NCI-H1436 (cell line): ENCODE data around the gene C1R.

Experiments used
- DNase-seq: peaks from one replicate; lab custom pipeline; 2025; lab: John Stamatoyannopoulos, UW

C1R gene

GRCh38 chr12:7099290-7099996 lies 7.2 kb upstream of the C1R start:
- no peak for DNase-seq

GRCh38 chr12:7096979-7097378 lies 4.7 kb upstream of the C1R start:
- DNase-seq: no peak

GRCh38 chr12:7096006-7096932 lies 4.0 kb upstream of the C1R start:
- DNase-seq: no peak

- DNase-seq: no peak
Observed at GRCh38 chr12:7093892-7094291, 1.6 kb upstream of the C1R start.

GRCh38 chr12:7093486-7093885 lies 1.2 kb upstream of the C1R start:
- no peak for DNase-seq

DNA sequence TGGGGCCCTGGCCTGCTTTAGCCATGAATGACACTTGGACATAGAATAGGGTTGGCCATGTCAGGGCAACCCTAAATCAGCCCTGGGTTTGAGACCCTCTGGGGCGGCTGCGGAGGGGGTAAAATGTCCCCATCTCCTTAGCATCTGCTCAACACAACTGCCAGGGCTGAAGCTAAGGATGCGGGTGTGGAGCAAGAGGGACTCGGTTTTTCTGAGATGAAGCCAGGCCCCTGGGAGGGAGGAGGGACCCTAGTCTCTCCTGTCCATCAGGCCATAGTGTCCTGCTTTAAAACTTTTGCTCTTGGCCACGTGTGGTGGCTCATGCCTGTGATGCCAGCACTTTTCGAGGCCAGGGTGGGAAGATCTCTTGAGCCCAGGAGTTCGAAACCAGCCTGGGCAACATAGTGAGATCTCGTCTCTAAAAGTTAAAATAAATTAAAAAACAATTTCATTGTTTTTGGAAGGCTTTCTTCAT lies 778 bp upstream of the C1R start:
- no peak for DNase-seq

GRCh38 chr12:7091660-7092228 lies 501 bp downstream of the C1R start:
- DNase-seq: no peak

GRCh38 chr12:7091171-7091570 lies 1.1 kb downstream of the C1R start:
- DNase-seq: no peak

GRCh38 chr12:7090222-7090998 lies 1.8 kb downstream of the C1R start:
- no peak for DNase-seq

DNA sequence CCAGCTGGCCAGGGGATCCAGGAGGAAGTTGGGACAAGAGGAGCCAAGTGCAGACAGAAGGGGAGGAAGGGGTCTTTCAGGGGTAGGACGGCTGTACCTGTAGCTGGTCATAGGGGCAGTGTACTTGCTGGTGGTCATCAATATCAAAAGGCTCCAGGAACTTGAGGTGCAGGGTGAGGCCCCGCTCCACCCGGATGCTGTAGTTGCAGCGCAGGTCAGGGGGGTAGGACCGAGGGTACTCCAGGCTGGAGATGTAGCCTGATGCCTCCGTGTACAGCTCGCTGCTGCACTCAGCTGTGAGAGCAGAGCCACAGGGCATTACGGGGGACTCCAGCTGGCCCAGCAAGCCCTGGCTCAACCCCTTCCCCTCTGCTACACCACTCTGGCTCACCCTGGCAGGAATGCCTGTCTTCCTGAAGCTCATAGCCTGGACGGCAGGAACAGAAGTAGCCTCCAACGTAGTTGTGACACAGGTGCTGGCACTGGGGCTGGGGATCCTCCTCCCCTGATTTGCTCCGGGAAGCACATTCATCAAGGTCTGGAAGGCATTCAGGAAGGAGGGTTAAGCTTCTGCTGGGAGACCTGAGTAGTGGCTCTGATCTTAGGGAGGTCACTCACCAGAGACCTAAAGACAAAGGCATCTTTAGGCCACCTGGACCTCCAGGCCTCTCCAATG lies 2.9 kb downstream of the C1R start:
- DNase-seq: no peak

DNA sequence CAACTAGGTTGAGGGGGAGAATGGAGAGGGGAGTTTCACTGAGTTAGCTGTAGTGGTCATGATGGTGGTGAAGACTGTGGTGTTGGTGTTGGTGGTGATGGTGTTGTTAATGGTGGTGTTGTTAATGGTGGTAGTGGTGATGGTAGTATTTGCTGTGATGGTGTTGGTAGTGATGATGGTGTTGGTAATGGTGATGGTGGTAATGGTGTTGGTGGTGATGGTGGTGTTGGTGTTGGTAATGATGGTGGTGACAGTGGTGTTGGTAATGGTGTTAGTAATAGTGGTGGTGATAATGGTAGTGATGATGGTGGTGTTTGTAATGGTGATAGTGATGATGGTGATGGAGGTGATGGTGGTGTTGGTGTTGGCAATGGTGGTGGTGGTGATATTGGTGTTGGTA lies 9.1 kb downstream of the C1R start:
- DNase-seq: no peak

DNA sequence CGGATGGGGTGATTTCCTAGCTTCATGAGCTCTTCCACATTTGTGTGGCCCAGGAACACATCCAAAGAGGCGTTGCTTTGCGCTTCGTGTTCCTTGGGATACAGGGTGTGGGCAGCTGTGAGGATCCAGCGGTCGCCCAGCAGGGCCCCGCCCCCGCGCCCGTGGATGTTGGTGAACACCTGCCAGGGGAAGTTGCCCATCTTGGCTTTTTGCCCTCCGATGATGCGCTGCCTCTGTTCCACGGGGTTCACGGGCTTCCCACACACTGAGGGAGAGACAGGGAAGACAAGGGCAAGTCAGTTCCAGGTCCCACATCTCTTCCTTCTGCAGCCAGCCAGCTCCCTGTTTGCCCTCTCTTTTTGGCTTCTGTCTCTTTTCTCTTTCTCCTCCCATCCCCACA lies 11.2 kb downstream of the C1R start:
- no peak for DNase-seq

- DNase-seq: no peak
Observed at GRCh38 chr12:7079826-7080125, 12.5 kb downstream of the C1R start.

GRCh38 chr12:7078163-7078562 lies 14.1 kb downstream of the C1R start:
- no peak for DNase-seq

DNA sequence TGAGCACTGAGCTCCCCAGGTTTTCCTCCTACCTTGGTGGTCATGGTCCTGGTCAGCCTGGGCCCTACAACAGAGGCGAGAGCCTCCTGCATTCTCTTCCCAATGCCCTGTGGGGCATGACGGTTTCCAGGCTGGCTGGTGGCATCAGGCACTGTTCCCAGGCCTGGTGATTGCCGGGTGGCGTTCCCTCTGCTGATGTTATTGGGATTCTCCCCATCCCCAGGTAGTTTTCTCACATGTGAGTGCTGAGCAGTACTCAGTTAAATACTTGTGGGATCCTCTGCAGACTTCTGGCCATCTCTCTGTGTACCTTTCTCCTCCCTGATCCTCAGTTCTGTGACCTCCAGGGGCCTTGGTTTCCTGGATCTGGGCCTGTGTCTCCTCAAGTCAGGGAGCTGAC lies 15.8 kb downstream of the C1R start:
- no peak for DNase-seq

DNA sequence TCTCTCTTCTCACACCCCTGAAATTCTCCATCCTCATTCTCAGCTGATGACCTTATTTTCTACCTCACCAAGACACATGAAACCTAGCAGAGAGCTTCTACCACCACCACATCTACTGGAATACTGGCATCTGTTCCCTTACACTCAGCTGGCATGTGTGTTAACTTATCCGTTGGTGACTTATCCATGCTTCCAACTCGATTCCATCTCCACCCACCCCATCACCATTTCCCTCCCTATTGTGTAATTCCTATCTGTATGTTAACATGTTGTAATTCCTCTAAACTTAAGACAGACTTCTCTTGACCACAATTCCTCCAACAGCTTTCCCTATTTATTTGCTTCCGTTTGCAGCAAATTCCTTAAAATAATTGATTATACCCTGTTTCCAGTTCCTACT lies 16.3 kb downstream of the C1R start:
- no peak for DNase-seq

DNA sequence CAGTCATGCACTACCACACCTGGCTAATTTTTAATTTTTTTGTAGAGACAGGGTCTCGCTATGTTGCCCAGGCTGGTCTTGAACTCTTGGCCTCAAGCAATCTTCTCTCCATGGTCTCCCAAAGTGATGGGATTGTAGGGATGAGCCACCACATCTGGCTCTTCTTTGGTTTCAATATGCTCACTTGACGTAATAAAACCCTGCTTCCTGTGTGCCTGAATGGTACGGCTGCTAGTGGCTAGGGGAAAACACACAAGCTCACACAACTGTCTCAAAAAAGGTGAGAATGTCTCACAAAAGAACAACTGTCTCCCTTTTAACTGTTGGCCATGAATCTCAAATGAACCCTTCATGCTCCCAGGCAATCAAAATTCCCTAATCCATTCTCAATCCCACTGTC lies 16.7 kb downstream of the C1R start:
- no peak for DNase-seq

GRCh38 chr12:7073946-7074345 lies 18.3 kb downstream of the C1R start:
- DNase-seq: no peak

DNA sequence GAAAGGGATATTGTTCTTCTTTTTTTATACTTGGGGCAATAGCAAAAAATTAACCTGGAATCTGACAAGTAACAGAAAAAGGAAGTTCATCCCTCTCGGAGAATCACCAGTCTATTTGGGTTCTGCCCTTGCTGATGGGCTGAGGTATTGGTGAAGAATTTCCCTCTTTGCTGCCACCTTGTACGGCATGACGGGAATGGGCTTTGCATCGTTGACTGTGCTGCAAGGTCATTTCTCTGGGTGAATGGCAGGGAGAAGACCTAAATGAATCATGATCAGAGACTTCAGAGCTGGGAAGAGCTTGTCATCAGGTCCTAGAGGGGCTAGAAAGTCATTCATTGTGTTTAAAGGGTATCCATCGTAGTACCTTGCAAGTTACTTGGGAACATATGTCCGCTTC lies 19.7 kb downstream of the C1R start:
- DNase-seq: no peak

- no peak for DNase-seq
Observed at GRCh38 chr12:7072035-7072434, 20.2 kb downstream of the C1R start.

DNA sequence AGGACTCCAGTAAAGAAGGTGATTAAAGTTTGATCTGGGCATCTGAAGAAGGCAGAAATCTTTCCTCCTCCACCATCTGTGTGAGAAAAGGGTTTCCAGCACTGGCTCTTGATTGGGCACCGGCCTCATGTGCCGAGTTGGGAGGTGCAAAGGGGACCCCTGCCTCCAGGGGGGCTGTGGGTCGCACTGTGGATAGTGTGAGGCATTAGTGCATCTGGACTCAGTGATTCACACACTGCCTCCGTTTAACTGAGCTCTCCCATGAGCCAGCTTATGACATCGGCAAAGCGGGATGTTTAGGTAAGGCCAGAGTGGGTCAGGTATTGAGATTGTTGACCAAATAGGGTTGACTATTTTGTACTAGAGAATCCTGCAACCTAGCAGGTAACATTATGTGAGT lies 22.9 kb downstream of the C1R start:
- no peak for DNase-seq

- DNase-seq: no peak
Observed at GRCh38 chr12:7068994-7069346, 23.3 kb downstream of the C1R start.
